Mesothelial cell of epicardium (in vitro differentiated cells): ENCODE data around the gene VPREB1. TPM values are rescaled to one million over a fixed set of nuclear protein-coding genes. Genes with fewer than 3 reads are reported as not detected.

Source experiments
- DNase-seq, 2 experiments: peaks; one replicate each; pipeline ENCODE4 v3.0.0; 2021; ENCODE audit warnings: low spot score in 2 of 2; ENCODE audit not compliant: unreplicated experiment in 2 of 2
- H3K27ac Mint-ChIP-seq: 2 replicates; pipeline ENCODE4 v1.8.0; 2021; ENCODE audit warnings: mixed read lengths
- H3K27me3 Mint-ChIP-seq: 2 replicates; pipeline ENCODE4 v1.8.0; 2021; ENCODE audit warnings: low read depth, mixed read lengths
- H3K36me3 Mint-ChIP-seq: 2 replicates; pipeline ENCODE4 v1.8.0; 2021; ENCODE audit warnings: mixed read lengths
- H3K4me1 Mint-ChIP-seq: 2 replicates; pipeline ENCODE4 v1.8.0; 2021; ENCODE audit warnings: mixed read lengths
- H3K4me3 Mint-ChIP-seq: 2 replicates; pipeline ENCODE4 v1.8.0; 2021; ENCODE audit warnings: mild to moderate bottlenecking, moderate library complexity, mixed read lengths
- H3K9me3 Mint-ChIP-seq: 2 replicates; pipeline ENCODE4 v1.8.0; 2021; ENCODE audit warnings: mixed read lengths
- CTCF ChIP-seq: fragments of 200-600 bp; sonication (generic); IDR thresholded peaks from one replicate; pipeline ENCODE4 v1.5.0; 2021; ENCODE audit warnings: antibody characterized with exemption; ENCODE audit not compliant: unreplicated experiment
- total RNA-seq: library from RNA; stranded (reverse); gene quantifications from 3 replicates; pipeline ENCODE4 v1.2.1, GENCODE V29; 2021

Gene VPREB1
- total RNA-seq, 1 donor from 2014 or later, result not detected

- Mint-ChIP-seq H3K36me3 (no peaks in the 10 kb centered on the region), H3K27ac (no peak overlapping the region), H3K4me1 (no peaks in the 10 kb centered on the region), H3K9me3 (no peaks in the 10 kb centered on the region), H3K4me3 (no peak overlapping the region), H3K27me3 (peaks cover 91% of the 10 kb centered on the region)
- no peak for DNase-seq
- TF ChIP-seq CTCF, result no peak
Measured at GRCh38 chr22:22239311-22239939, 5.2 kb upstream of the VPREB1 start.

GRCh38 chr22:22241554-22241898 lies 3.1 kb upstream of the VPREB1 start:
- Mint-ChIP-seq H3K9me3 (no peaks in the 10 kb centered on the region), H3K27me3 (peaks cover 92% of the 10 kb centered on the region), H3K27ac (no peak overlapping the region), H3K36me3 (no peaks in the 10 kb centered on the region), H3K4me3 (no peak overlapping the region), H3K4me1 (no peaks in the 10 kb centered on the region)
- DNase-seq, result no peak
- TF ChIP-seq CTCF, result no peak

- Mint-ChIP-seq H3K9me3 (no peaks in the 10 kb centered on the region), H3K4me3 (no peak overlapping the region), H3K27me3 (peaks cover 94% of the 10 kb centered on the region), H3K4me1 (no peaks in the 10 kb centered on the region), H3K27ac (no peak overlapping the region), H3K36me3 (no peaks in the 10 kb centered on the region)
- TF ChIP-seq CTCF, result no peak
- no peak for DNase-seq
Measured at GRCh38 chr22:22242488-22242887, 2.1 kb upstream of the VPREB1 start.

GRCh38 chr22:22243033-22243680 lies 1.4 kb upstream of the VPREB1 start:
- no peaks in the 10 kb centered on the region for H3K36me3 Mint-ChIP-seq
- no peak for DNase-seq
- TF ChIP-seq CTCF, result no peak
- H3K27me3 Mint-ChIP-seq, result peaks cover 94% of the 10 kb centered on the region
- no peak overlapping the region for H3K27ac Mint-ChIP-seq
- H3K4me3 Mint-ChIP-seq, result no peak overlapping the region
- H3K9me3 Mint-ChIP-seq, result no peaks in the 10 kb centered on the region
- H3K4me1 Mint-ChIP-seq, result no peaks in the 10 kb centered on the region

GRCh38 chr22:22245256-22245909 lies 797 bp downstream of the VPREB1 start:
- H3K36me3 Mint-ChIP-seq, result no peaks in the 10 kb centered on the region
- peaks cover 93% of the 10 kb centered on the region for H3K27me3 Mint-ChIP-seq
- TF ChIP-seq CTCF, result no peak
- no peak overlapping the region for H3K27ac Mint-ChIP-seq
- no peaks in the 10 kb centered on the region for H3K9me3 Mint-ChIP-seq
- no peaks in the 10 kb centered on the region for H3K4me1 Mint-ChIP-seq
- no peak overlapping the region for H3K4me3 Mint-ChIP-seq
- DNase-seq, result no peak
